HG03442 (cell line): ENCODE data around the gene TRHDE.
"Not testable (repeated sequence)": the region's sequence is repeated elsewhere in the genome, so short reads cannot be mapped to it uniquely, and the experiment has no call there.

ENCODE experiments used
- ATAC-seq: cut with Tn5 transposase; IDR thresholded peaks from one replicate; pipeline ENCODE4 v1.9.1; 2021; ENCODE audit warnings: mild to moderate bottlenecking, moderate library complexity; ENCODE audit not compliant: unreplicated experiment

The TRHDE gene

GRCh38 chr12:72502546-72502945, 230.4 kb downstream of the TRHDE start:
- no peak for ATAC-seq

- ATAC-seq = no peak
These were observed 233.1 kb downstream of the TRHDE start for GRCh38 chr12:72505227-72505626.

GRCh38 chr12:72509891-72510290, 237.7 kb downstream of the TRHDE start:
- ATAC-seq = no peak

GRCh38 chr12:72510772-72511171, 238.6 kb downstream of the TRHDE start:
- ATAC-seq = no peak

- no peak for ATAC-seq
These were observed 239.3 kb downstream of the TRHDE start for GRCh38 chr12:72511498-72511897.

- ATAC-seq = no peak
These were observed 239.7 kb downstream of the TRHDE start for GRCh38 chr12:72511906-72512305.

GRCh38 chr12:72520044-72520678, 248.0 kb downstream of the TRHDE start:
- ATAC-seq = not testable (repeated sequence)

GRCh38 chr12:72521326-72521725, 249.2 kb downstream of the TRHDE start:
- ATAC-seq = no peak

- ATAC-seq = no peak
These were observed 250.2 kb downstream of the TRHDE start for GRCh38 chr12:72522411-72522810.

- ATAC-seq = no peak
These were observed 251.6 kb downstream of the TRHDE start for GRCh38 chr12:72523754-72524153.

GRCh38 chr12:72535212-72535990, 263.2 kb downstream of the TRHDE start:
- no peak for ATAC-seq

- ATAC-seq = no peak
These were observed 268.6 kb downstream of the TRHDE start for GRCh38 chr12:72540811-72541210.

GRCh38 chr12:72543777-72544467, 271.8 kb downstream of the TRHDE start:
- ATAC-seq = no peak

- ATAC-seq = no peak
These were observed 273.9 kb downstream of the TRHDE start for GRCh38 chr12:72546106-72546505.

- ATAC-seq = no peak
These were observed 275.4 kb downstream of the TRHDE start for GRCh38 chr12:72547573-72547972.

GRCh38 chr12:72549184-72549583, 277.0 kb downstream of the TRHDE start:
- ATAC-seq = no peak

- ATAC-seq = no peak
These were observed 288.0 kb downstream of the TRHDE start for GRCh38 chr12:72560003-72560769.

GRCh38 chr12:72570601-72571000, 298.4 kb downstream of the TRHDE start:
- no peak for ATAC-seq

- no peak for ATAC-seq
These were observed 302.0 kb downstream of the TRHDE start for GRCh38 chr12:72574138-72574537.

GRCh38 chr12:72578327-72578726, 306.2 kb downstream of the TRHDE start:
- ATAC-seq = no peak

GRCh38 chr12:72586456-72586855, 314.3 kb downstream of the TRHDE start:
- ATAC-seq = no peak
